GM21526 (cell line): ENCODE results near the gene MOCS3.

ENCODE experiments used
- ATAC-seq: cut with Tn5 transposase; IDR thresholded peaks from one replicate; pipeline ENCODE4 v1.9.1; 2021; ENCODE audit warnings: moderate library complexity; ENCODE audit not compliant: unreplicated experiment, low FRiP score

MOCS3 gene

DNA sequence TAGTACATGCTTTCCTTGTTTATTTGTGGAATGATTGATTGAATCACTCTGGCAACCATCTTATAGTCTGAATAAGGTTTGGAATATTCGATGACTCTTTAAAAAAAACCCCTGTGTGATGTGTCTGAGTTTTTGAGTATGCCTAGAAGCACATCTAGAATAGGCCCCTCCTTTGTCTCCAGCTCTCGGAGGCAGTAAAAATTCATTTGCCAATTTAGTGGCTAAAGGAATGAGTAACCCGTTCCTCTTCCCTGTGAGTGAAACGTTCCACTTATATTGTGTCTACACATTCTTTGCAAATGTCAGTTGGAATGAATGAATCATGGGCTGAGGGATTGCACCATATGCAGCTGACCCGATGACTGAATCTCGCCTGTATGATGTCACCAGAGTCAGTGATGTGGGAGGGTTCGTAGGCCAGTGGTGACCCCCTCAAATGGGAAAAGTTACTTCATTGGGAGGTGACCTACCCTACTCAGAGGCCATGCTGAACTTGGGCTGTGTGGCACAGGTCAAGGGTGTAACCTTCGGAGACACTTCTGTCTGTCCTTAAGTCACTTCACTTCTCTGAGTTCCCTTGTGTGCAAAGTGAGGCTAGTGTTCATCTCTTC lies 21.6 kb downstream of the MOCS3 start:
- ATAC-seq = no peak

DNA sequence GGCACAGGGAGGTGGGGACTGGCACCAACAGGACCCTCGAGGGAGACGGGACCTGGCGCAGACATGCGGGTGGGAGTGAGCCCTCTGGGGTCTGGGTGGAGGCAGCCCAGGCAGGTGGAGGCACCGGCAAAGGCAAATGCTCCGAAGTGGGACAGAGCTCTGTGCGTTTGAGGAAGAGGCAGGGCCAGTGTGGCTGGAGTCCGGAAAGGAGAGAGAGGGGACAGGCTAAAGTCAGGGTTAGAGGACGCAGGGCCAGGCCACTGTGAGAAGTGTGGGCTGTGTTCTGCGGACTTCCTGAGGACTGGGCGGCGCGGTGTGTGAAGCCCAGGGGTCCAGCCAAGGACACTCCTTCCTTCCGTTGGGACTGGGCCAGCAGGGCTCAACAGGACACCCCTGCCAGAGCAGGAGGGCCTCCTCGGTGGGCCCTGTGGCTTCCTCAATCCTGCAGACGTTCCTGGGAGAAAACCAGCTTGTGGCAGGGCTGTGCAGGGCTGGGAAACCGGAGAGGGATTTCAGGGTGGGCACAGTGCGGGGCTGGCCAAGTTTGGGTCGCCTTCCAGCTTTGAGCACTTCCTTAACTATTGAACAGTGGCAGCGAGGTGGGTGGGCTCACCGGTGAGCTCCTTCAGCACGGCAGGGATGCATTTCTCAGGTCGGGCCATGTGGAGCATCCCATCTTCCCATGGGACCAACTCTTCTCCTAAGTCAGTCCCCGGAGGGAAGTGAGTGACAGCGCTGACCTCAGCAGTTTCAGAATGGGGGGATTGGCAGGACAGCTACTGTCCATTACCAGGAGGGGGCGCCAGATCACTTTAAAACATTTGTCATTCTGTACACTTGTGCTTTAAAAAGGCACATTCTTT lies 22.5 kb downstream of the MOCS3 start:
- ATAC-seq = no peak

DNA sequence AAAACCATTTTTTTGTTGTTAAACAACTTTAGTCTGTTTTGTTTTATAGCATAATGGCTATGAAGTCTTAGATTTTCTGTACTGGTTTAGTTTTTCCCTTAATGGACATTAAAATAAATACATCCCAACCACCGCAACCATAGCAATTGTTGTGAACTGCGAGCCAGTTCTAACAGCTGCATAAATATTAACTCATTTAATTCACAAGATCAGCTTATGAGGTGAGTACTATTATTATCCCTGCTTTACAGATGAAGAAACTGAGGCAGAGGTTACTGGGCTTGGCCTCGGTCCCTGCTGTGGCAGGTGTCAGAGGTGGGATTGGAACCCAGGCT lies 23.1 kb downstream of the MOCS3 start:
- ATAC-seq = no peak

DNA sequence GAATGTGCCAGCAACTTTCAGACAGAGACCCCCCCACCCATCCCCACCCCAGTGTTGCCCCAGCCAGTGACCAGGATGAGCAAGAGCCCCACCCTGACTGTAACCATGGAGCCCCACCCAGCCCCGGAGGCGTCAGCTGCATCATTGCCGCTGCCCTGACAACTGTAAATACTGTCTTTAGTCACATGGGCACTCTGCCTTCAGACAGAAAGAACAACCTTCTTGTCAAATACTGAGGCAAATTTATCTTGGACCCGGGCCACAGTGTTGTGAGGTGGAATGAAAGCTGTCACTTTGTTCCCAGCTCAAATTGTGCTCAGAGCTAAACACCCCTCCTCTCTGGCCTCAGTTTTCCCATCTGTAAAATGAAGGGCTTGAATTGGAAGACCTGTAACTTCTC lies 23.7 kb downstream of the MOCS3 start:
- no peak for ATAC-seq

DNA sequence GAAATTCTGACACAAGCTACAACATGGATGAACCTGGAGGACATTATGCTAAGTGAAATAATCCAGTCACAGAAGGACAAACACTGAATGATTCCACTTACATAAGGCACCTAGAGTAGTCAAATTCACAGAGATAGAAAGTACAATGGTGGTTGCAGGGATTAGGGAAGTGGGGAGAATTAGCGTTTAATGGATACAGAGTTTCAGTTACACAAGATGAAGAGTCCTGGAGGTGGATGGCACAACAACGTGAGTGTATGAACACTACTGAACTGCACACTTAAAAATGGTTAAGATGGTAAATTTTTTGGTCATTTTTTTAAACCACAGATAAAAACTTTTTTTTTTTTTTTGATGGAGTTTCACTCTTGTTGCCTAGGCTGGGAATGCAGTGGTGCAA lies 24.7 kb downstream of the MOCS3 start:
- ATAC-seq = no peak

DNA sequence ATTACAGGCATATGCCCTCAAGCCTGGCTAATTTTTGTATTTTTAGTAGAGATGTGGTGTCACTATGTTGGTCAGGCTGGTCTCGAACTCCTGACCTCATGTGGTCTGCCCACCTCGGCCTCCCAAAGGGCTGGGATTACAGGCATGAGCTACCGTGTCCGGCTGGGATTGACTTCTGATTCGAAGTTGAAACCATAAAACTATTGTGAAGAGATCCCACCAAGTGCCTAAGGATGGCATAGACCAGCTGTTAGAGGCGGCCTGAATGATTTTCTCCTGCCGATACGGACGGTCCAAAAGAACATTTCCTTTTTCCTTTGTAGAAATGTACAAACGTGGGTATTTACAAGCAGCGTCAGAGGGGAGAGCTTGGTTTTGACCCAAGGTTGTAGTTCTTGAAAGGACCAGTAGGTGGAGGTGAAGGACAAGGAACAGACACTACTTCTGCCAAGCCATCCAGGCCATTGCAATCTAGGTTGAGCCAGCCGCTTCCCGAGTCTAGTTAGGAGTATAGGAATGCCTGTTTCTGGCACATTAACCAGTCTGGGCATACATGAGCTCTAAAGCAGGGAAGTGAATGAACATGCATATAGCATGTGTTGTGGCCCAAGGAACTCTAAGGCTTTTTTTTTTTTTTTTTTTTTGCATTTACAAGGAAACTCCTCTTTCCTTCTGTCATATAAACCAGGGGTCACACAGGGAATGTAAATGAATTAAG lies 29.0 kb downstream of the MOCS3 start:
- no peak for ATAC-seq

DNA sequence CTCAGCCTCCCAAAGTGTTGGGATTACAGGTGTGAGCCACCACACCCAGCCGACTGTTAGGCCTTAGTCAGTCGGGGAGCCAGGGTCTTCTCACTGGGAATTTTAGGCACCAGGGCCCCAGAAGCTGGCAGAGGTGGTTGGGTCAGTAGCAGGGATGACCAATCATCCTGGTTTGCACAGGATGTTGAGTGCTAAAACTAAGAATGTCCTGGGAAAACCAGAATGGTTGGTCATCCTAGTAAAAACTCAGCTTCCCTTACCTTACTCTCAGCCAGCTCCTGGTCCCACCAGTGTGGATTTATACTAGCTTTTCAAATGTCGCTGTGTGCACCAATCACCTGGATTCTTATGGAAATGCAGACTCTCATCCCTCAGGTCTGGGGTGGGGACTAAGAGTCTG lies 32.5 kb downstream of the MOCS3 start:
- ATAC-seq = no peak

DNA sequence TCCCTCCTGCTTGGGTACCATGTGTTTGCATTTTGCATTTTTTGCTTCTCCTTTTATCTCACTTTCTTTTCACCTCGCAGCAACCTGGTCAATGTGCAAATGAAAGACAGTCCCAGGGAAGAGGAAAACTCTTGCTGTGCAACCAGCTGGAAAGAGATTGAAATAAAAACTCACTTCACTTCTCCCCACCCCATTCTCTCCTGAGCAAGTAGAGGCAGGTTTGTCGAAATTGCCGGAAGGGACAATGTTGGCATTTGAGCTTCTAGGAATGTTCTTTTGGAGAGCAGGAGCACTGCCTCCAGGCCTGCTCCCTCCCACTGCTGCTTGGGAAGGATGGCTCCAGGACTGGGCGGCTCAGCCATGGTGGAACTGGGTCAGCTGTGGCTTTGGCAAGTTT lies 33.7 kb downstream of the MOCS3 start:
- no peak for ATAC-seq

DNA sequence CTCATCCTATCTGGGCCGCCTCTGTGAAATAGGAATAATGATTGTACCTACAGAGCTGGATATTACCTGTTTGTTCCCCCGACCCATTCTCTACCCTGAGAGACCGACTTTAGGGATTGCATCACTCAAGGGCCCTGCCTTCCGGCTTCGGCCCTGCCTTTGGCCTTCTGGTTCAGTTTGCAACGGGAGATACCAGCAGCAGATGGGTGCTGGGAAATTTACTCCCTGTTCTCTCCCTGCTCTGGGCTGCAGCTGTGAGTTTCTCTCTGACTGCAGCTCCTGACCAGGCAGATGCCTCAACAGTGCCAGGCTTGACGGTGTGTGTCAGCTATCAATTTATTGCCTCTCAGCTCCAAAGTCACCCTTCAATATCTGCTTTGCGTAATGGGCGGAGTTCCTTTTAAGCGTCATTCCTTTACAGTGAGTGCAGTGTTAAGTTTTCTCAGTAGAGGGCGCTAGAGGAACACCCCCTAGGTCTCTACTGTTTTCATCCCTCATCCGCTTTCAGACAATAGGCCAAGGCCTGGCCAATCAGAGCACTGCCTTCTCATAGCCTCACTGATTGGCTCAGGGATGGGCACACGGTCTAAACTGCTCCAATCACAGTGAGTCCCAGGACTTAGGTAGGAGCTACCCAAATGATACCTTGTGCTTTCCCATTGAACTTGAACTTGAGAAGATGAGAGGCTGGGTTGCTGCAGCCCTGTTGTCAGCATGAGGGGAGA lies 34.3 kb downstream of the MOCS3 start:
- ATAC-seq = no peak

DNA sequence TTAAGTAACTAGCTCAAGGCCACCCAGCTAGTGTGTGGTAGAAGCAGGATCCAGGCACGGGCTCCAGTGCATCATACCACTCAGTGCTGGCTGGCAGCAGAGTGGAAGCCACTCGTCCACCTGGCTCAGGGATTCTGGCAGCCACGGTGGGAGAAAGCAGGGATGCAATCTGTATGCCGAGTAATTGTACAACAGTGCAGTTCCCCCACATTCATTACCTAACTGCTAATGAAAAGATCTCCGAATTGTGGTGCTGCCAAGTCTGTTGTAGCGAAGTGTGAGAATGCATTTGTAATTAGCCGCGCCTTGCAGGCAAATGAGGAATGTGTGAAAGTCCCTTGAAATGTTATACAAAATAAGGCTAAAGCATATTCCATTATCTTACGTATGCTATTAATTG lies 35.3 kb downstream of the MOCS3 start:
- no peak for ATAC-seq

DNA sequence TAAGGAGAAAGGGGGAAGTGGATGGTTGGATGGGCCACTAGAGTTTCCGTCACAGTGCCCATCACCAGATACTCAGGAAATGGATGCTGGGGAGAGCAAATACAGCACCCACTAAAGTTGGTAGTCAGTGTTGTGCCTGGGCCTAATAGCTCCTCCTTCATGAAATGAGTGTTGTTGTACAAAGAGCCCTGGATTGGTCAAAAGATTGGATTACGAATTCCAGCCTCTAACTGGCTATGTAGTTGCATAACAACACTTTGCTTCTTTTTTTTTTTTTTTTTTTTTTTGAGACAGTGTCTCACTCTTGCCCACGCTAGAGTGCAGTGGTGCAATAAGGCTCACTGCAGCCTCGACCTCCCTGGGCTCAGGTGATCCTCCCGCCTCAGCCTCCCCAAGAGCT lies 36.9 kb downstream of the MOCS3 start:
- no peak for ATAC-seq

DNA sequence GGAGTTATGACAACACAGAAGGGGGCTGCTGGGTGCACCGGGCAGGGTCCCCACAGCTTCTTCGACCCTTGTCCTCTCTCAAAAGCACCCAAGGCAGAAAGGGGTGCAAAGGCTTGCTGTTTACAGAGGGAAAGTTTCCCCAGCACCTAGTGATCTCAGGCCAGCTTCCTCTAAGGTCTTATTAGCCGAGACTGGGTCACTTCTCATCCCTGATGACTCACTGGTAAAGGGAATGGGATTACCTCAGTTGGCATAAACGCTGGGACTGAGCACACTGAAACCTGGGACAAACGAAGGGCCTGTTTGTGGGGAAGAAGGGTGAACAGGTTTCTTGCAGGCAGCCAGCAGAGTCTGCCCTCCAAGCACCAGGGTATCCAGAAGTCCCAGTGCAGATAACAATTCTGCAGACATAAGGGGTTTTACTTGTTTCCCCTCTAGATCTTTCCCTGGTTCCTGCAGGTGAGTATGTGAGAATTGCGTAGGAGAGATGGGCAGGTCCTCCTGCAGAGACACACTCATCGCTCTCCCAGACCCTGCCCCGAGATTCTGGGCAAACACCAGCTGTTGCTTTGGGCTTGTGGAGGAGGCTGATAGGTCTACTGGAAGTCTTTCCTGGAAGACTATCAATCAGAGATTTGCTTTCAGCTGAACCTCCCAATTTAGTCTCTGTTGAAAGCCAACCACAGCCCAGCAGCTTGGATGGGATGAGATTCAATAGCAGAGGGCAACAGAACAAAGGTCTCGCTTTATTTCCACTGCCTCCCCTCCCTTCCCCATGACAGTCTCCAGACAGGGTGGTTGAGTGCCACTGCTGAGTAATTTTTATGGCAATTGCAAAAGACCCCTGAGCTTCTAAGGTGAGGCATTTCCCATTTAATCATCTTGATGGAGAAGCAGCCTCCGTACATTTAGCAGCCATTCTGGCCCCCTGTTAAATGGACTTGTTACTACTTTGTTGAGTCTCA lies 38.6 kb downstream of the MOCS3 start:
- no peak for ATAC-seq

DNA sequence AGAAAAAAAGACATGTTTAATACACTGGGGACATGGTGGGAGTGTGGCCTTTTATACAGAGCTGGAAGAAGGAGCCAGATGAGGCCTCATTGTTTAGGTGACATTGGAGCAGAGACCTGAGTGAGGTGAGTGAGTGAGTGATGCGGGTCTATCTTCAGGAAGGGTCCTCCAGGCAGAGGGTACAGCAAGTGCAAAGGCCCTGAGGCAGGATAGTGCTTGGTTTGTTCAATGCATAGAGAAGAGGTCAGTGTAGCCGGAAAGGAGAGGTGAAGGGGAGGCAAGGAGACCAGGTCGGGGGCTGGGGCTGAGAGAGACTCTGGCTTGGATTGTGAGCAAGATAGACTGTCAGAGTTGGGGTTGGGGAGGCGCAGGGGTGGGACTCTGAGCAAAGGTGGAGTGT lies 40.7 kb downstream of the MOCS3 start:
- no peak for ATAC-seq

DNA sequence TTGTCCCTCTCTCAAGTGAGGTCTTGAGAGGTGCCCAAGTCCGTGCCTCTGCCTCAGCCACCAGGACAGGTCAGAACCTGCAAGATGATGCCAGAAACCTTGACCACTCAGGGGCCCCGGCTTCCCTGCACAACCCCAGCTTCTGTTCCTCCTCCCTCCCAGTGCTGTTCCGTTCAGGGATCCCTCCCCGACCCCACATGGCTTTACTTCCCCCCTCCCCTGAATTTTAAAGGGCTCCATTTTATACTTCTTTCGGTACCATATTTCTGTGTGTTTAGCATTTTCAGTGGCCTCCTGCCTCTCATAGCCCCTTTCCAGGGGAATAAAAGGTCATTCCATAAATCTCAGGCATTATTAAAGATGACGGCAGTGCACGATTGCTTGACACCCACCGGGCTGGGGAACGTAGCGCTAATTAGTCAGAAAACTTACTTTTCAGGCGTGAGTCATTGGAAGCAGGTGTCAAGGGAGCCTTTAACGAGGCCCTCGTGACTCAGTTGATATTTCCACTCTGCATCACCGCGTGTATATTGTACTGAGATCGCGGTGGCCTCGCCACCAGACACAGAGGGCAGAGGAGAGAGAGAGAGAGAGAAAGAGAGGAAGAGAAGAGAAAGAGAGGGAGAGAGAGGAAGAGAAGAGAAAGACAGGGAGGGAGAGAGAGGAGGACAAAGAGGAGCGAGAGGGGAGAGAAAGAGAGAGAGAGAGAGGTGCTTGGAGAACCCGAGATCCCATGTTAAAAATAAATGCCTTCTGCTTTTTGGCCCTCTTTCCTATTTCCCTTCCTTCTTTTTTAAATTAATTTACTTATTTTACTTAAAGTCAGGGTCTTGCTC lies 43.0 kb downstream of the MOCS3 start:
- ATAC-seq = no peak

DNA sequence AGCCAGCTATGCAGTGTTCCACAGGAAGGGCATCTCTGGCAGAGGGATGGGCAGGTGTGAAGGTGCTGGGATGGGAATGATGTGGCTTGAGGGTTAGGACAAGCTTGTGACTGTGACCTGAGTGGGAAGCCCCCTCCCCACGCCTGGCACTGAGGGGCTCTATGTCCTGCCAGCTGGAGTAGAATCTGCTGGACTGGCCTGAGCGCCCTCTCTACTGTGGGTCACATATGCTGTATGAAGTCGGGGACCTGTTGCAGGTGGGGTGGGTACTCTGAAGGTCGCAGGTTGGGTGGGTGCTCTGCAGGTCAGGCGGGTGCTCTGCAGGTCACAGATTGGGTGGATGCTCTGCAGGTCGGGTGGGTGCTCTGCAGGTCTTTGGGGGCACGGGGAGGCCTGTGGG lies 44.0 kb downstream of the MOCS3 start:
- ATAC-seq = no peak

DNA sequence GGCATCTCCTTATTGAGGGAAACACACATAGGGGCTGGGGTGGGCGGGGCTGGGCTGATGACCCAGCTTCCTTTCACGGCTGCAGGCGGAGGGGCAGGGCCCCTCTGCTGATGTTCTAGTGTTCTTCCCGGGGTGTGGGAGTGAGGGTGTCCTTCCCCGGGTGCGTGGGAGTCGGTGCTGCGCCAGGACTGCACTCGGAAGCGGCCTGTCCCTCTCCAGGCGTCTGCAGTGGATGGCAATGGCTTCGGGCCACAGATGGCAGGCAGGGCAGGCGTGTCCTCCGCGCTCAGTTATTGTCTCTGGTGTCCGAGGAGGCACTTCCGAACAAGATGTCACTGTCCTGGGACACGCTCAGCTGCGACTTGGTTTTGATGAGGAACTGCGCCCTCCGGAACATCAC lies 45.1 kb downstream of the MOCS3 start:
- ATAC-seq = no peak

DNA sequence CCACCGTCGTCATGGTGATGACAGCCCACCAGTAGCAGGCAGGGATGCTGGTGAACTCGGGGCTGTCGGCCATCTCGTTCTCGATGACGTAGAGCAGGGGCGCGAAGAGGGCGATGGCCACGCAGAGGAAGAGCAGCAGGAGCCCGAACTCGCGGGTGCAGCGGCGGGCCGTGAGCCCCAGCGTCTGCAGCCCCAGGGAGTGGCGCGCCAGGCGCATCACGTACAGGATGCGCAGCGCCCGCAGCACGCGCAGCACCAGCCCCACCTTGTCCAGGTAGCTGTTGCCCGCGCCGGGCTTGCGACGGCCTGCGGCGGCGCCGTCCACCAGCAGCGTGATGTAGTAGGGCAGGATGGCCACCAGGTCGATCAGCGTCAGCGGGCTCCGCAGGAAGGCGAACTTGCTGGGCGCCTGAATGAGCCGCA lies 45.7 kb downstream of the MOCS3 start:
- ATAC-seq = no peak

DNA sequence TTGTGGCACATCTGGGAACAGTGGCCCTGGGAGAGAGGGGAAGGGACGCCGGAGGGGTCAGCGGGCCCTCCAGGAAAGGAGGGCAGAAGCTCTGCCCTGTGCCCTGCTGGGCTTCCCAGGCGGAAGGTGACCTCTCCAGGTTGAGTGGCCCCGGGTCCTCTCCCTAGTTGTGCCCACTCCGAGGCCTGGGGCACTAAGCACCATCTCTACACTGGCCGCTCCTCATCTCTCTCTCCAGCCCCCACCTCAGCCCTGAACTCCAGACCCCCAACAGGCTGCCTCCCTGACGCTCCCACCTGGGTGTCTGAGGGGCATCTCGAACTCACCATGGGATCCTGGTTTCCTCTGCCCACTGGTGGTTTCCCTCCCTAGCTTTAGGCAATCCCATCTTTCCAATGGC lies 46.2 kb downstream of the MOCS3 start:
- no peak for ATAC-seq

DNA sequence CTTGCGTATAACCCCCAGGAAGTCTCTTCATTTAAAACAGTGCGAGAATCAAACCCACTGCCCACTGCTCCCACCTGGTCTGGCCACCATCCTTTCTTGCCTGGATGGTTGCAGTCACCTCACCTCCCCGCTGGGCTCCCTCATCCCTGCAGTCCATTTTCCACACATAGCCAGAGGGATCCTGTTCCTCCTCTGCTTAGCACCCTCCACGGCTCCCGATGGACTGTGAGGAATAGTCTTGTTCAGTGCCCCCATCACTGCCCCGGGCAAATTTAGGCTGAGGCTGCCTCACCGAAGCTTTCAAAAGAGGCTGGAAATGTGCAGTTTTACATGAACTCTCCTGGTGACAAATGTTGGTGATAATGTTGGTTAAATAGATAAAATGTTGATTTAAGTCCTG lies 46.6 kb downstream of the MOCS3 start:
- ATAC-seq = no peak
